HG02642 (cell line): ENCODE results near the gene HOXC9.

ENCODE experiments used
- ATAC-seq: cut with Tn5 transposase; IDR thresholded peaks from one replicate; pipeline ENCODE4 v1.9.1; 2021; ENCODE audit warnings: mild to moderate bottlenecking; ENCODE audit not compliant: unreplicated experiment, poor library complexity

The HOXC9 gene

DNA sequence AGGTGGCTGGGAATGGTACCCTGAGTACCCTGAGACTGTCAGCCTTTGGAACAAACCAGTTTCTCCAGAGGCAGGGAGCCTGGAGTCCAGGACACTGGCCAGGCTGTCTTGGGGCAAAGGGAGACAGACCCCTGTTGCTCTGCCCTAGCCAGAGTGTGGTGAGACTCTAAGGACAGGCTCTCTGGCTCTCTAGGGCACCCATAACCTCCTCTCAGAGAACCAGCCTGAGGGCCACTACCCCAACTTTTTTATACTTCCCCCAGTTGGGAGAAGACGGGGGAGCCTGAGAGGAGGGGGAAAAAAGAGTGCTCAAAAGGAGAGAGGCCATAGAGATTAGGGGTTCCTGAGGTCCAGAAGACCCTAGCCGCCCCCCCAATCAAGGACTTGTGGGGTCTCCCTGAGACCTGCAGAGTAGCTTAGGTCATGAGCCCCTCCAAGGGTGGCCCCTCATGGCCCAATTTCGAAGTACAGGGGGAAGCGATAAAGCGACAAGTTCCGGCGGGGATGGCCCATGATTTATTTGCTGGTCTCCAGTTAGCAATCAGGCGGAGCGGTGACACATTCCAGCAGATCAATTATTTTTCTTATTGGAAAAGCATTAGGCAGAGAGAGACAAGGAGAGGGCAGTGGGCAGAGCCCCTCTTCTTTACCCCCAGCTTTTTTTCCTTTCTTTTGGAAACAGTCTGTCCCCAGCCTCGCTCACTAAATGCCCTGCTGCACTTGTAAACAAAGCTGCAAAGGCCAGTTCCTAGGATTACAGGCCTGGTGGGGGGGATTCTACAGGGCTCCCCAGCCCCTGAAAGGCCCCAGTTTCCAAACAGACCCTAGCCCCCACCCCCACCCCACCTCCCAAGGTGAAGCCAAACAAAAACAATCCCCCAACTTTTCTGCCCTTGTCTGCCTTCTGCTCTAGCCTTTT lies 10.4 kb downstream of the HOXC9 start:
- no peak for ATAC-seq

- no peak for ATAC-seq
Observed at GRCh38 chr12:54010972-54011664, 11.2 kb downstream of the HOXC9 start.

GRCh38 chr12:54011665-54012532 lies 11.9 kb downstream of the HOXC9 start:
- no peak for ATAC-seq

DNA sequence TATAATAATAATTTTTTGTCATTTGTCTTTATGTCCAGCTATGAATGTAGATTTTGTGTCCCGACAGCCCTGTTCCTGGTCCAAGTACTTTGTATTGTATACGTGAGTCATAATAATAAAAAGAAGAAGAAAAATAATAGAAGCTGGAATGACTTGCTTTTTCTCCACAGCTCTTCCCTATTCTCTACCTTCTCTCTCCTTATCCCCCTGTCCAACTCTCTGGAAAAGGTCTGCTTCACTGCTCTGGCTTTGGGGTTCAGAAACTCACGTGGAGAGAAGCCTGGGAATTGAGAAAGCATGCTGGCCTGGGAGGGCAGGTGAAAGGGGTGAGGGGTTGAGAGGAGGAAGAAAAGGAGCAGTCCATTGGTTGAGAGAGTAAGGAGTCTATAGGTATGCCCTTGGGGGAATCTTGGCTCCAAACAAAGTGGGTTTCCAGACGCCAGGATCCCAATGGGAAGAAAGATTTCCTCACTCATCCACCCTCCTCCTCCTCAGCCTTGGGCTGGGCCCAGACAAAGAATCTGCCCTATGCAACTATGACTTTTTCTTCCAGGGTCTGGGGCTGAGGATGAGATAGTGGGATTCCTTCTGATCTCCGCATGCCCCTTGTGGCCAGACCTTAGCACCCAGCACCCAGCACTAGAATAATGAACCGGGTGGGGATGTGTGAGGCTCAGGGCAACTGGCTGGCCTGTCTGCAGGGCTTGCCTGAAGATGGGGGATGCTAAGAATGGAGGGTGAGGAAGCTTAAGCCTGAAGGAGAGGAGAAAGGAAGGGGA lies 12.9 kb downstream of the HOXC9 start:
- ATAC-seq = no peak

- no peak for ATAC-seq
Observed at GRCh38 chr12:54014377-54015017, 14.5 kb downstream of the HOXC9 start.

GRCh38 chr12:54015018-54015931 lies 15.3 kb downstream of the HOXC9 start:
- ATAC-seq = no peak

DNA sequence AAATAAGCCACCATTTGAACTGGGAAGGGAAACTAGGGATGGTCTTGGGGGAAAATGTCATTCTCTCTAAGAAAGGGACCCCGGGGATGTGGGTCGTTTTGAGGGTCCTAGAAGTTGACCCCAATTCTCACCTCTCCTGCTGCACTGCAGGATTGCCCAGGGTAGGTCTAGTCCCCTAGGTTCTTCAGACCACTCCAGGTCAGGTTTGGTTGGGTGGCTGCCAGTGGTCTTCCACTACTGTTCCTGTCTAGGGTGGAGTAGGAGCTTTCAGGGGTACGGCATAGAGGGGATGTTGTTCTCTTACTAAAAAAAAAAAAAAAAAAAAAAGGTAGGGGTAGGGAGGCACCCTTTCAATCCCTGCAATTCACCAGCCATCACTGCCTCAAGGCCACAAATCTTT lies 16.1 kb downstream of the HOXC9 start:
- no peak for ATAC-seq

DNA sequence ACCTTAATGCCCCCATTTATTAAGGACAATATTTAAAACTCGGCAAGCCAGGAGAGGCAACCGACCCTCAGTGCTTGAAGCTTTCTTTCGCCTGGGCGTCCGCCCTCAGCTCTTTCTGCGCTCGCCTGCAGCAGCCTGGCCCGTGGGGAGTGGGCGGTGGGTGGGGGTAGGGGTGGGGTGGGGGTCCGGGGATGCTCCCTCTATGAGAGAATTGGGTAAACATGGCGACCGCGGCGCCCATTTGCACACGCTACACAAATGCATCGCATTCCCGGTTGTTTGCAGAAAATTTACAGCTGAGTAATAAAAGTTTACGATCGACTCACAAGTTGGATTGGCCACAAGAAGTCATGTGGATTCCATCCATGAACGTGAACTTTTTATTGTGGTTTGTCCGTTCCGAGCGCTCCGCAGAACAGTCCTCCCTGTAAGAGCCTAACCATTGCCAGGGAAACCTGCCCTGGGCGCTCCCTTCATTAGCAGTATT lies 16.6 kb downstream of the HOXC9 start:
- no peak for ATAC-seq

DNA sequence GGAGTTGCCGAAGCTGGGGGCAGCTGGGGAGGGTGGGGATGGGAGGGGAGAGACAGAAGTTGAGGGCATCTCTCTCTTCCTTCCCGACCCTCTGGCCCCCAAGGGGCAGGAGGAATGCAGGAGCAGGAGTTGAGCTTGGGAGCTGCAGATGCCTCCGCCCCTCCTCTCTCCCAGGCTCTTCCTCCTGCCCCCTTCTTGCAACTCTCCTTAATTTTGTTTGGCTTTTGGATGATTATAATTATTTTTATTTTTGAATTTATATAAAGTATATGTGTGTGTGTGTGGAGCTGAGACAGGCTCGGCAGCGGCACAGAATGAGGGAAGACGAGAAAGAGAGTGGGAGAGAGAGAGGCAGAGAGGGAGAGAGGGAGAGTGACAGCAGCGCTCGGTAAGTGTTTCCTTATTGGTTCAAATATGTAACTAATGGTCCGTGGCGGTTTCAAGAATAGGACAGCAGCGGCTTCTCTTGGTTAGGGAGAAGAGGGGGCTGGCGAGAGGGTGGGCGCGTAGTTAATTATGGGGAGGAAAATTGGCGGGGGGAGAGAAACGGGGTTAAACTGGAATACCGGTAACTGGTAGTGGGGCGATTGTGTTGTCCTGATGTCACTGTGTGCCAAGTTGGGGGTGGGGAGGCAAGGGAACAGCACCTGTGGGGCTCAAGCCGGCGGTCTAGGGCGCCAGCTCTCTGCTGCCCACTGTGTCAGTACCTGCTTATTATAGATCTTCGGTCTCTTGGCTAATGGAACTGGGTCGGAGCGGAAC lies 17.2 kb downstream of the HOXC9 start:
- peak; percentile 30 for ATAC-seq

DNA sequence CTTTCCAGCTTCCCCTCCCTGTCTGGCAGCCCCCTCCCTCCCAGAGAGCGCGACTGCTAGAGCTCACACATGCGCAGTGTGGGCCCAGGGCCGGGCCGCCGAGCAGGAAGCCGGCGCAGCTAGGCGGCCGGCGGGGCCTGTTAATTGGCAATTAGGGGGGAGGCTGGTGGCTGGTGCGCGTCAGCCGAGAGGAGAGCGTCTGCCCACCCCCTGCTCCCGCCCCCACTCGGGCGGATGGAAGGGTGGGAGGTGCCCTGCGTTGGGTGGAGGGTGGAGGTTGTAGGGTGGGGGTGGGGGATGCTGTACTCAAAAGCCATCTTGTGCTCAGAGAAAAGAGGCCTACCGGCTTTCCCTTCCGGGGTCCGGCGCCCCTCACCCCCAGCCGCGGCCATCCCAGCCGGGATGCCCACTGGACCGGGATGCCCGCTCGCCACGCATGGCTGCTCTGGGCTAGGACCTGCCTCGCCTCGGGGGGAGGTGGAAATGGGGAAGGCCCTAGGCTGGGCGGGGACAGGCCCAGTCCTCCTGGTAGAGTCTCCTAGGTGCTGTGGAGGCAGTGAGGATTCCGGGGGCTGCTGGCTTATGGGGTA lies 18.0 kb downstream of the HOXC9 start:
- ATAC-seq = peak; percentile 83

- ATAC-seq = no peak
Observed at GRCh38 chr12:54018468-54018984, 18.6 kb downstream of the HOXC9 start.

GRCh38 chr12:54019091-54019811 lies 19.3 kb downstream of the HOXC9 start:
- ATAC-seq = no peak

DNA sequence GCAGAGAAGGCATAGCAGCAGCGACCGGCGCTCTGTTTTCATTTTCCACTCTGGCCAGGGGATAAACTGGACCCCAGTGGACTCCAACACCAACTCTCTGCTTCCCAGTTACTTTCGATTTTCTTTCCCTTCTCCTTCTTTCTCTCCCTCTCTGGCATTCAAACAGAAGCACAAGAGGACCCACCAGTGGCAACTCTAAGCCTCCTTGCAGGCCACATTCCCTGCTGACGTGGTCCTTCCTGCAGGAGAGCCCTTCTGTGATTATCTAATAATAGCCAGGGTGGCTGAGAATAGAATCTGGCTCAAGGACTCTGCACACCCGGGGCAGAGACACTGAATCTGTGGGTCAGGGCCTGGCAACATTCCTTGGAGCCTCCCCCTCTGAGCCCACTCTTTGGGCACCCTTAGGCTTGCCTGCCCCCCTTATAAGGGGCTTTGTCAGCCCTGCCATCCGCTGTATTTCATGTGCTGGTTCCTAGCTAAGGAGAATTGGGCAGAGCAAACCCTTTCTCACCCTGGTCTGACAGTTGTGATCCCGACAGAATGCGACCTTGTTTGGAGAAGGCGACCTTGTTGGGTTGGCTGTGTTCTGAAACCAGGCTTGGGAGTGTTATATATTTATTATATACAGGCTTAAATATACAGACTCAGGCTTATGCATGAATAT lies 20.1 kb downstream of the HOXC9 start:
- ATAC-seq = no peak

DNA sequence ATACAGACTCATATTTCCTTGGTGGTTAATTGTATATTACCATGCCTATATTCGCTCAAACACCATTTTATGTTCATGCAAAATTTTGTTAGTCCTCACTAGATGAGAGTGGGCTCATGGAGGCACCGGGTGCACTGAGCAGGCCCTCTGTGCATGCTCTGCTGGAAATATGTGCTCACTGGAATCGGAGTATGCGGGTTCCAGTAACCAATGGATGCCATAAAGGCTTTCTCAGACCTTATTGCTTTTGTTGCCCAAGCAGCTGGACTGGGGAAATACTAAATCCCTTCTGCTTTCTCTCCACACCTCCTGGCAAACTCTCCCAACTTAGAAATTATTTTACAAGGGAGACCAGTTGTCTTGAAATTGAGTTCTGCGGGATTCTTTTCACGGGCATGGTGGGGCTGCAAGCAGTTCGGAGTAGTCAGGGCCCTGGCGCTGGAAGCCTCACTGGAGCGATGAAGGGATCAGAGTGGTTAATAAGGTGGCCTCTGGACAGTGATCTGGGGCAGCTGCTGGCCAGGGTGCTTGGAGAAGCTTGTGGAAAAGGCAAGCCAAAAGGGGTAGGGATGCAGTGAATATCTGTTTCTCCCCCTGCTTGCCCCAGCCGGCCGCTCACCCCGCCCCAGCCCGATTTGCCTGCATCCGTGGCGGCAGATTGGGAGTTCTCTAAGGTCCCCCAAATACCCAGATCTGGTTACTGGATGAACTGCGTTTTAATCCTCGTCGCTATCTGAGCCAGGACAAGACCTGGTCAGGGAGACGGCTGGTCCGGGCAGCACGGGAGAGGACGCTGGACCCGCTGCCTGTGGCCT lies 20.8 kb downstream of the HOXC9 start:
- no peak for ATAC-seq

DNA sequence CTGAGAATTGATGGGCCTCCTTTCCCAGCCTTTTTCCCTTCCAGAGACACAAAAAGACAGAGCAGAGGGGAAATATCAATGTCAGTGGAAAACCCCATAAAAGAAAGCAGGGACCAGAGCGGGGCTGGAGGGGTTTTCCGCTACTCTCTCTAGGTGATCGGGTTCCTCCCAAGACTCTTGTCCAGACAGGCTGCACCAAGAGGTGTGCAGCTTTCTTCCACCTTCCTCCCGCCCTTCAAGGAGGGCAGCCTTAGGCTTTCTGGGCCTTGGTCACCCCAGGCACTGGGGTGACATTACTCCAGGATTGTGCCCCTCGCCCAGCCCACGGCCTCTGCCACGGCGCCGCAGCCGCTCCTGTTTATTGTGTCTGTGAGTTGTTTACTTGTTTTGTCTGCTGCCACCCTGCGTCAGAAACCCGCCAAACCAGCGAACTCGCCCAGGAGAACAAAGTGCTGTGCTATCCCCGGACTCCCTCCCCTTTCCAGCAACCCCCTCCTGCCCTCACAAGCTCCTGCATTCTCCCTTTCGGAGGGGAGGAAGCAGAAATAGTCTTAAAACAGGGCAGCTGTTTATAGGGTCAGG lies 21.6 kb downstream of the HOXC9 start:
- ATAC-seq = no peak
